ENCODE measurements around the gene TAF11L2. TPM values are rescaled to one million over a fixed set of nuclear protein-coding genes. Genes with fewer than 3 reads are reported as not detected.
"Not testable (repeated sequence)": the region's sequence is repeated elsewhere in the genome, so short reads cannot be mapped to it uniquely, and the experiment has no call there.

Gene TAF11L2
- total and polyA plus RNA-seq, 2 experiments from 2014 or later: not detected

GRCh38 chr5:17463653-17464052, 34.4 kb upstream of the TAF11L2 start:
- TF ChIP-seq EZH2 (IDR thresholded peaks at IDR 0.05; ENCODE audit: insufficient read depth, poor library complexity, severe bottlenecking) (no peak), EZH2phosphoT487 (IDR thresholded peaks at IDR 0.05; ENCODE audit: insufficient read depth, low read depth) (no peak)
- Histone ChIP-seq H3F3A (ENCODE audit: insufficient read depth) (no peaks in the 10 kb centered on the region), H3K4me1 (ENCODE audit: insufficient read depth) (no peaks in the 10 kb centered on the region), H3K9ac (no peak overlapping the region), H3K9me3 (ENCODE audit: low read depth) (no peaks in the 10 kb centered on the region), H3K27me3 (replicated peaks; ENCODE audit: insufficient read depth) (peaks cover 10% of the 10 kb centered on the region), H3K79me2 (ENCODE audit: insufficient read depth) (no peaks in the 10 kb centered on the region), H3K36me3 (ENCODE audit: low read depth) (no peaks in the 10 kb centered on the region), H3K9me2 (ENCODE audit: insufficient read depth) (no peaks in the 10 kb centered on the region), H3K27ac (no peak overlapping the region), H3K4me2 (ENCODE audit: unreplicated experiment) (no peak overlapping the region), H2AFZ (no peak overlapping the region), H4K20me1 (ENCODE audit: insufficient read depth) (no peaks in the 10 kb centered on the region), H3K4me3 (no peak overlapping the region)
- in situ Hi-C loops (cut with MboI): no loop called here
- 56 to 69% methylated on average over 5 of the region's 5 CpGs for WGBS, 2 experiments (ENCODE audit: low coverage in 1 of 2, low lambda C conversion rate in 2 of 2, missing lambda C conversion rate in 2 of 2)
- no peak for DNase-seq

GRCh38 chr5:17470064-17470463, 28.0 kb upstream of the TAF11L2 start:
- no peaks in the 10 kb centered on the region for H3K9me3 ChIP-seq (ENCODE audit: low read depth)
- TF ChIP-seq EZH2 (IDR thresholded peaks at IDR 0.05; ENCODE audit: insufficient read depth, poor library complexity, severe bottlenecking) (no peak), EZH2phosphoT487 (IDR thresholded peaks at IDR 0.05; ENCODE audit: insufficient read depth, low read depth) (no peak)
- no peak overlapping the region for H3K4me2 ChIP-seq (ENCODE audit: unreplicated experiment)
- no peaks in the 10 kb centered on the region for H3K36me3 ChIP-seq (ENCODE audit: low read depth)
- no peak overlapping the region for H3K4me3 ChIP-seq
- DNase-seq: no peak
- no peaks in the 10 kb centered on the region for H4K20me1 ChIP-seq (ENCODE audit: insufficient read depth)
- peaks cover 15% of the 10 kb centered on the region; the same call in 1 of the 2 replicates for H3K27me3 ChIP-seq (replicated peaks; ENCODE audit: insufficient read depth)
- no peak overlapping the region for H3K9ac ChIP-seq
- no peaks in the 10 kb centered on the region for H3K9me2 ChIP-seq (ENCODE audit: insufficient read depth)
- no peak overlapping the region for H3K27ac ChIP-seq
- no peaks in the 10 kb centered on the region for H3K79me2 ChIP-seq (ENCODE audit: insufficient read depth)
- H3K4me1 ChIP-seq (ENCODE audit: insufficient read depth): no peaks in the 10 kb centered on the region
- no peak overlapping the region for H2AFZ ChIP-seq
- H3F3A ChIP-seq (ENCODE audit: insufficient read depth): no peaks in the 10 kb centered on the region
- in situ Hi-C loops (cut with MboI): no loop called here

- H3K36me3 ChIP-seq (ENCODE audit: low read depth); in situ Hi-C loops (cut with MboI); H3K4me2 ChIP-seq (ENCODE audit: unreplicated experiment); H3K9ac ChIP-seq; H3K79me2 ChIP-seq (ENCODE audit: insufficient read depth); H3F3A ChIP-seq (ENCODE audit: insufficient read depth); H3K4me3 ChIP-seq; H3K27me3 ChIP-seq (replicated peaks; ENCODE audit: insufficient read depth); H3K9me3 ChIP-seq (ENCODE audit: low read depth); DNase-seq; H2AFZ ChIP-seq; H3K4me1 ChIP-seq (ENCODE audit: insufficient read depth); H3K9me2 ChIP-seq (ENCODE audit: insufficient read depth); H3K27ac ChIP-seq; H4K20me1 ChIP-seq (ENCODE audit: insufficient read depth): not testable (repeated sequence)
These were observed 23.0 kb upstream of the TAF11L2 start for GRCh38 chr5:17475064-17475463.

- no peak overlapping the region for H3K4me3 ChIP-seq
- H3K4me1 ChIP-seq (ENCODE audit: insufficient read depth): no peaks in the 10 kb centered on the region
- peaks cover 9% of the 10 kb centered on the region; the same call in 1 of the 2 replicates for H3K27me3 ChIP-seq (replicated peaks; ENCODE audit: insufficient read depth)
- no peak for DNase-seq
- no peak overlapping the region for H2AFZ ChIP-seq
- in situ Hi-C loops (cut with MboI): no loop called here
- H3K9me2 ChIP-seq (ENCODE audit: insufficient read depth): no peaks in the 10 kb centered on the region
- no peaks in the 10 kb centered on the region for H3F3A ChIP-seq (ENCODE audit: insufficient read depth)
- no peak overlapping the region for H3K9ac ChIP-seq
- WGBS, 2 experiments (ENCODE audit: low coverage in 1 of 2, low lambda C conversion rate in 2 of 2, missing lambda C conversion rate in 2 of 2): 42% methylated on average over 3 of the region's 3 CpGs
- TF ChIP-seq EZH2 (IDR thresholded peaks at IDR 0.05; ENCODE audit: insufficient read depth, poor library complexity, severe bottlenecking): no peak
- no peak for TF ChIP-seq EZH2phosphoT487 (IDR thresholded peaks at IDR 0.05; ENCODE audit: insufficient read depth, low read depth)
- no peaks in the 10 kb centered on the region for H4K20me1 ChIP-seq (ENCODE audit: insufficient read depth)
- no peaks in the 10 kb centered on the region for H3K36me3 ChIP-seq (ENCODE audit: low read depth)
- H3K4me2 ChIP-seq (ENCODE audit: unreplicated experiment): no peak overlapping the region
- H3K27ac ChIP-seq: no peak overlapping the region
- H3K9me3 ChIP-seq (ENCODE audit: low read depth): no peaks in the 10 kb centered on the region
- no peaks in the 10 kb centered on the region for H3K79me2 ChIP-seq (ENCODE audit: insufficient read depth)
These were observed 21.0 kb upstream of the TAF11L2 start for GRCh38 chr5:17477043-17477442.

GRCh38 chr5:17477573-17478265, 20.3 kb upstream of the TAF11L2 start:
- Histone ChIP-seq H3K4me3 (no peak overlapping the region), H3K36me3 (ENCODE audit: low read depth) (no peaks in the 10 kb centered on the region), H3K27me3 (replicated peaks; ENCODE audit: insufficient read depth) (peaks cover 15% of the 10 kb centered on the region; the same call in 1 of the 2 replicates), H2AFZ (no peak overlapping the region), H3F3A (ENCODE audit: insufficient read depth) (no peaks in the 10 kb centered on the region), H3K79me2 (ENCODE audit: insufficient read depth) (no peaks in the 10 kb centered on the region), H3K9ac (no peak overlapping the region), H3K27ac (no peak overlapping the region), H3K9me3 (ENCODE audit: low read depth) (no peaks in the 10 kb centered on the region), H3K4me1 (ENCODE audit: insufficient read depth) (no peaks in the 10 kb centered on the region), H3K9me2 (ENCODE audit: insufficient read depth) (no peaks in the 10 kb centered on the region), H3K4me2 (ENCODE audit: unreplicated experiment) (no peak overlapping the region), H4K20me1 (ENCODE audit: insufficient read depth) (no peaks in the 10 kb centered on the region)
- no peak for DNase-seq
- WGBS, 2 experiments (ENCODE audit: low coverage in 1 of 2, low lambda C conversion rate in 2 of 2, missing lambda C conversion rate in 2 of 2): 60 to 65% methylated on average over 7 of the region's 7 CpGs
- TF ChIP-seq EZH2 (IDR thresholded peaks at IDR 0.05; ENCODE audit: insufficient read depth, poor library complexity, severe bottlenecking) (no peak), EZH2phosphoT487 (IDR thresholded peaks at IDR 0.05; ENCODE audit: insufficient read depth, low read depth) (no peak)
- in situ Hi-C loops (cut with MboI): no loop called here
